Fibroblast of skin of abdomen (primary cell): ENCODE measurements around the gene C12orf76.
"Not testable (repeated sequence)": the region's sequence is repeated elsewhere in the genome, so short reads cannot be mapped to it uniquely, and the experiment has no call there.

Source experiments
- DNase-seq: peaks from one replicate; pipeline ENCODE4 v3.0.0-alpha.2; 2013

The C12orf76 gene

GRCh38 chr12:110062241-110062640 lies 13.9 kb upstream of the C12orf76 start:
- DNase-seq = no peak

- no peak for DNase-seq
Observed at GRCh38 chr12:110059651-110060000, 11.3 kb upstream of the C12orf76 start.

GRCh38 chr12:110058875-110059615 lies 10.7 kb upstream of the C12orf76 start:
- DNase-seq = no peak

- not testable (repeated sequence) for DNase-seq
Observed at GRCh38 chr12:110056643-110057042, 8.3 kb upstream of the C12orf76 start.

GRCh38 chr12:110055375-110056352 lies 7.3 kb upstream of the C12orf76 start:
- peak; percentile 93 for DNase-seq

GRCh38 chr12:110050927-110051326 lies 2.6 kb upstream of the C12orf76 start:
- no peak for DNase-seq

GRCh38 chr12:110049666-110050065 lies 1.3 kb upstream of the C12orf76 start:
- not testable (repeated sequence) for DNase-seq

- not testable (repeated sequence) for DNase-seq
Observed at GRCh38 chr12:110049034-110049433, 712 bp upstream of the C12orf76 start.

GRCh38 chr12:110047297-110047940 lies 903 bp downstream of the C12orf76 start:
- no peak for DNase-seq

GRCh38 chr12:110046451-110047187 lies 1.7 kb downstream of the C12orf76 start:
- no peak for DNase-seq

- DNase-seq = no peak
Observed at GRCh38 chr12:110042264-110042663, 6.1 kb downstream of the C12orf76 start.

- DNase-seq = peak; percentile 89
Observed at GRCh38 chr12:110039085-110039807, 9.1 kb downstream of the C12orf76 start.

GRCh38 chr12:110038741-110039084 lies 9.6 kb downstream of the C12orf76 start:
- DNase-seq = no peak

- DNase-seq = no peak
Observed at GRCh38 chr12:110037315-110037714, 11.0 kb downstream of the C12orf76 start.

- DNase-seq = no peak
Observed at GRCh38 chr12:110035534-110036104, 12.7 kb downstream of the C12orf76 start.

- DNase-seq = no peak
Observed at GRCh38 chr12:110033888-110034287, 14.4 kb downstream of the C12orf76 start.

GRCh38 chr12:110029290-110029815 lies 19.0 kb downstream of the C12orf76 start:
- no peak for DNase-seq

- no peak for DNase-seq
Observed at GRCh38 chr12:110028323-110028722, 20.0 kb downstream of the C12orf76 start.

GRCh38 chr12:110024051-110024450 lies 24.3 kb downstream of the C12orf76 start:
- no peak for DNase-seq

- peak; percentile 85 for DNase-seq
Observed at GRCh38 chr12:110023059-110023980, 25.0 kb downstream of the C12orf76 start.
